Stimulated activated CD4-positive, alpha-beta T cell treated with anti-CD3 and anti-CD28 coated beads, Interleukin-15, amount 100 ng/mL, for 1 hour (primary cell): ENCODE results near the gene THADA.
"Not testable (repeated sequence)": the region's sequence is repeated elsewhere in the genome, so short reads cannot be mapped to it uniquely, and the experiment has no call there.

Experiments
- DNase-seq, 2 donors: peaks; one replicate each; pipeline ENCODE4 v3.0.0-alpha.2; 2020; ENCODE audit warnings: low read depth in 1 of 2, low spot score in 1 of 2

The THADA gene

DNA sequence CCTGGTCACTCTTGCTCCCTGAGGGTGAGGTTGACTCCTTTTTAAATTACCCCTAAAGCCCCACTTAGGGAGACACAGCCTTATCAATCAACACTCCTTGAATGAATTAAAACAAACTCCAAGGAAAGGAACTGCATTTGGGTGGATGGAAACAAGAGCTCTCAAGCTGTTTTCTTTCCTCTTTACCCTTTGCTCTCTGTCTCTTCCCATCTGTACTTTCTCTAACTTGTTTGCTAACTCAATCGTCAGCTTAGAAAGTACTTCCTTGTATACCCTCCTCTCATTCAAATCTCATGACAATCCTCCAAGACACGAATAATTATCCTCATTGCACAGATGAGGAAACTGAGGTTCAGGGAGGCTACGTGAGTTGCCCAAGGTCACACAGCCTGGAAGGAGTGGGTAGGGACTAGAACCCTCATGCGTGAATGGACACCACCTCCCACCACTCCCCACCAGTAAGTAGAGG, 402.2 kb downstream of the THADA start:
- no peak for DNase-seq

DNA sequence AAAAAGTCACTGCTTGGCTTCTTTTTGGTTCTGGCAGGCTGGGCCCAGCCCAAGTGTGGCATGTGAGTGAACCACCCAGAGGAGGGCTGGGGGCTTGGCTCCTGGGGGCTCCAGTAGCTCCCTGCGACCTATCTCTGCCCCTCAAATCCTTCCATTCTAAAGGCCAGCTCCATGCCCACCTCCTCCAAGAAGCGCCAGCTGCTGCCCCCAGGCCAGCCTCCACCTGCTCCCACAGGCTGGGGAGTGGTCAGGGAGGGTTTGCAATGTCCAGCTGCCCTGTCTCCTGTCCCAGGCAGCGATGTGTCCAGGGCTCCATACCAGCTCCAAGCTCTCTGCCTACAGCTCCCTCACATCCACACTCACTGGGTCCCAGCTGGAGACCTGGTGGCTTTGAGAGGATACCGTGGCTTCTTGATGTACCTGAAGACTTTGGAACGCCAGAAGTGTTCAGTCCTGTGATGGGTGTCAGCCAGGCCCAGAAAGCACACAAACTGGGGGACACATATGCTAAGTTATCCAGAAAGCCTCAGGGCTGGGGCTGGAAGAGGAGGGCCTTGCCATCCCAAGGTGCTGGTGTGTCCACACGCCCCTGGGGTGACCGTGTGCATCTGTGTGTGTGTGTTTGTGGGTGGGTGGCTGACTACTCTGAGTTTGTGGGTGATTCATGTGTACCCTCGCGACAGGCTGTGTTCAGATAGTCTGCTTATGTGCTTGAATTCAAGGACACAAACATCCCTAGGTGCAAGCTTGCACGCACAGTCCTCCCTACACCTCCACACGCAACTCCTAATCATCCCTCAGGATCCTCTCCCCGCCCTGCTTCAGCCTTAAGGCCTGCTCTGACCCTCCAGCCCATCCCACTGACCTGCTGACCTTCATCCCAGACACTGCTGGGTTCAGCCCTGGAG, 402.8 kb downstream of the THADA start:
- DNase-seq = no peak

DNA sequence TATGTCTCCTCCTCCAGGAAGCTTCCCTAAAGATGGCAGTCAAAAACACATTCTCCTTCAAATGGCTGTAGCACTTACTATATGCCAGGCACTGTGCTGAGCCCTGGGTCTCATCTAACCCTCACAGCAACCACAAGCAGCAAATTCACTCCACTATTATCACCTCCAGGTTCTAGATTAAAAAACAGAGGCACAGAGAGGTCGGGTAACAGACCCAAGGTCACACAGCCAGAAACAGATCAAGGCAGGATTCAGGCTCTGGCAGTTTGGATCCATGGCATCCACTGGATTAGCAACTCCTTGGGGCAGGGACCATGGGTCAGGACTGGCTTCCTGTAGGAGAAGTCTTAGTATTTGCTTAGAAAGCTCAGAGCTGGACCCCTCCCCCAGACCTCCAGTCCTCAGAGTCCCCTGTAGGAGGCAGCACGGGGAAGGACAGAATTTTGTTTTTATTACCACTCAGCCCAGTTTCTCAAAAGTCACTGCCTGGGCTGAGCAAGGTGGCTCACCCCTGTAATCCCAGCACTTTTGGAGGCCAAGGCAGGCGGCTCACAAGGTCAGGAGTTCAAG, 403.8 kb downstream of the THADA start:
- no peak for DNase-seq

DNA sequence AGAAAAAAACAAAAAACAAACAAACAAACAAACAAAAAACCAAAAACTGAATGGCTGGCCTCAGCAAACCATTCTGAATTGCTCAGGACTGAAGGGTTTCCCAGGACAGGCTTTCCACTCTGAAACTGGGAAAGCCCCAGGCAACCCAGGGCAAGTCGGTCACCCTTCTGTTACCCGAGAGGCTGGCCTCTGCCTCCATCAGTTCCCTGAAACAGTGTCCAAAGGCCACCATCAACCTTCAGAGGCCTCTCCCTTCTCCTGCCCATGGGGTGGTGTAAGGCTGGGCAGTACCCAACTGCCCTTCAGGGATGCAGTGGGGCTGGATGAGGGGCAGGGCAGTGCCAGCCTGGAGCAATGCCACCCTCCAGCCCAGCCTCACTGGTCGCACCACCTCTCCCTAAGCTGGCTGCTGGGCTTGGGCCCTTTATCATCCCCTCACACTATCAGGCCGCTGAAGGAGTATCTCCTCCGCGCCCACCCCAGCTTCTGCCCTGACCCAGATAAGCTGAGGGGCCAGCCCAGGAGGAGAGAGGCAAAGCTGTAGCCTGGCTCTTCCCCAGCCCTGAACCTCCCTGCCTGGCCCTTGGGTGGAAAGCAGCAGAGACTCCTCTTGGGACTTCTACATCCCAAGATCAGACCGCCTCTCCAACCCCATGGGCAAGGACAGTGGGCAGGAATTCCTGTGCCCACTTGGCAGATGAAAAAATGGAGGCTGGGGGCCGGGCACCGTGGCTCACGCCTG, 405.4 kb downstream of the THADA start:
- no peak for DNase-seq

DNA sequence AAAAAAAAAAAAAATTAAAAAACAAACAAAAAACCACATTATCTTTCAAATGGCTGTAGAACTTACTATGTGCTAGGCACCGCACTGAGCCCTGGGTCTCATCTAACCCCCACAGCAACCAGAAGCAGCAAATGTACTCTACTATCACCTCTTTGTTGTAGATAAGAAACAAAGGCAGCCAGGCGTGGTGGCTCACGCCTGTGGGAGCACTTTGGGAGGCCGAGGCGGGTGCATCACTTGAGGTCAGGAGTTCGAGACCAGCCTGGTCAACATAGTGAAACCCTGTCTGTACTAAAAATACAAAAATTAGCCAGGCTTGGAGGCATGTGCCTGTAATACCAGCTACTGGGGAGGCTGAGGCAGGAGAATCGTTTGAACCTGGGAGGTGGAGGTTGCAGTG, 406.0 kb downstream of the THADA start:
- DNase-seq = not testable (repeated sequence)

DNA sequence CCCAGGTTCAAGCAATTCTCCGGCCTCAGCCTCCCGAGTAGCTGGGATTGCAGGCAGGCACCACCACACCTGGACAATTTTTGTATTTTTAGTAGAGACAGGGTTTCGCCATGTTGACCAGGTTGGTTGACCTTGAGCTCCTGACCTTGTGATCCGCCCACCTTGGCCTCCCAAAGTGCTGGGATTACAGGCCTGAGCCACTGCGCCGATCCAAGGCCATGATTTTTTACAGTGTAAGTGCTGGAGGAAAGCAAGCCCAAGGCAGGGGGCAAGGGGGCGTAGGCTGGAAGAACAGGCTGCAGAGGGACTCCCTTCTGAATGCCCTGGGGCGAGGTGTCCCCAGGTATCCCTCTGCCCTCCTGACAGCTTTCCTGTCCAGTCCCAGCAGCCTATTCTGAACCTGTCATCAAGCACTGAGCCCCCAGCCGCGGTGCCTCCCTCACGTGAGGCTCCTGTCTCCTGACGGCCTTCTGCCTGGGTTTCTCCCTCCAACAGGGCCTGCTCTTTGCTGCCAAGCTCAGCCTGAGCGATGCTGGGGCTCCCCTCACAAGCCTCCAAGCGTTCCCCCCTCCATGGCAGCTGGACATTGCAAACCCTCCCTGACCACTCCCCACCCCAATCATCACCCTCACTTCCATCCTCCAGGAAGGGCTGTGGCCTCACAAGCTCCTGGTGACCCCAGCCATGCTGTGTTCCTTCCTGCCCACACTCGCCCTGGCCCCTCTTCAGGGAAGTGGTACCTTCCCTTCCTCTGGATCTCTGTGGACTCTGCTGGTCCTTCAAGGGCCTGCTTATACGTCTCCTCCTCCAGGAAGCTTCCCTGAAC, 407.1 kb downstream of the THADA start:
- DNase-seq = no peak

DNA sequence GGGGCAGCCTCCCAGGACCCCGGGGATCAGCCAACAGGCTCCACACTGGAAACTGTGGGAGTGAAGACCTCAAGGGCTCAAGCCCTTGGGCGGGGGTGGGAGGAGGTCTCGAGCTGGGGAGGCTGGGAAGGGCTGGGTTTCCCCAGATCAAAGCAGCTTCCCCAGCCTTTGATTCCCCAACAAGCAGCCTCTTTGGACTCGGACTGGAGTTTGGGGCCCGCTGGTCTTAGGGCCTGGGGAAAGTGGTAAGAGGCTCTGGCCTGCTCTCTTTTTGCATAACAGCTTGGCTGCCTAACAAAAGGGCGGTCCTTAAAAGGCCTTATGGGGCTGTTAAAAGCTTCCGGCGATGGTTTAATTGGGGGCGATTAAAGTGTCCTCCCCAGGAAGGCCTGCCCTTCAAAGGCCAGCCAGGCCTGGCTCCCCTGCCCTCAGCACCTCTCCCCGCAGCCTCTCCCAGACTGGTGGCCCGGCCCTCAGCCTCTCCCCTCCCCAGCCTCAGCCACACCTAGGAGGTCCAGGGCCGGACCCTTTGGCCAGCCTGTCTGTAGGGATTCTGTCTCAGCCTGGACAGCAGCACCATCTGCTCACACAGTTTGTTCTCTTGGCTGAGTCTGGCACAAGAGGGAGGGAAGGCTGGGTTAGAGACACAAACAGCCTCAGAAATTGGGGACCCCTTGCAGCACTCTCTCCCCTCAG, 409.0 kb downstream of the THADA start:
- no peak for DNase-seq

DNA sequence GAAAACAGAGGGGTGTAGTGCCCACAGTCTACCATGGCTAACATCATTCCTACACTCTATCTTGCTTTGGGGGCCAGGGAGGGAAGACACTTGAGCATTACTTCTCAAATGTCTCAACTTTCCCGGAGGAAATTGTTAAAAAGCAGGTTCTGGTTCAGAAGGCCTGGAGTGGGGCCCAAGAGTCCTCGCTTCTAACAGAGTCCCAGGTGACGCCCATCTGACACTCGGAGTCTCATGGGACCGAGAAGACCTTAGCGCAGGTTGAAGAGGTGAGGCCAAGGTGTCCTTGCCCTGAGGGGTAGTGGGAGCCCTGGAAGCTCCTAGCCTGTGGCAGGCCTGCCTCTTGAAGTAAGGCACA, 409.5 kb downstream of the THADA start:
- DNase-seq = no peak

DNA sequence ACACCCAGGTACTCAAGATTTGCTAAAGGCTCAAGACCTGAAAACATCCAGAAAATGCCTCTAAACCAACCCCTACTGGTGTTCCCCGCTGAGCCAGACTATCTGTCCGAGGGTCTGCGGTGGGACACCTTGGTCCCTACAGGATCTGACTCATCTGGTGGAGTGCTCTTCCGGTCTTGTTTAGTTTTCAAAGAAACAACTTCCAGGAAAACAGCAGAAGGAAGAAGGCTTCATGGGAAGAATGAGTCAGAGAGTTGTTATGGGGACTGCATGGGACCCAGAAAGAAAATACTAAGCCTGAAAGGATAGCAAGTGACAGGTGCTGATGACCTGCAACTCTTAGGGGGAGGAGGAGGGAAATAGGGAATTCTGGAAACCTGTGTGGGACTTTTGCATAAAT, 410.7 kb downstream of the THADA start:
- DNase-seq = no peak

DNA sequence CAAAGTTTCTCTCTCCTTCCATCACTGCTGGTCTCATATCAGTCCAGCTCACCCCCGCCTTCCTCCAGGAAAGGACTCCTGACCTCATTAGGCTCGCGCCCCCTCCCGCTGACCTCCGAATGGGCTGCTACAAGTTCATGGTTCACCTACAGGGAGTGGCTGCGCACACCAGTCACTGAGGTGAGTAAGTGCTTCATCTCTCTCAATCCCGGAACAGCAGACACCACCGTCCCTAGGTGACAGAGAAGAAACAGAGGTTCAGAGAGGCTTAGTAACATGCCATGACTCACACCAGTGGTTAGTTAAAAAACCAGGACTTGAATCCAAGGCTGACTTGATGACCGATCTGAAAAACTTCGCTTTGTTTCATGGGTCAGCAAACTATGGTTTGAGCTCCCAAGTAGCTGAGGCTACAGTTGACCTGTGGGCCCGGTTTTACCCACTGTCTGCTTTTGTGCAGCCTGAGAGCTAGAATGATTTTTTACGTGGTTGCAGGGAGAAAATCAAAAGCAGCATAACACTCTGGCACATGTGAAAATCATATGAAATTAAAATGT, 411.4 kb downstream of the THADA start:
- DNase-seq = no peak

DNA sequence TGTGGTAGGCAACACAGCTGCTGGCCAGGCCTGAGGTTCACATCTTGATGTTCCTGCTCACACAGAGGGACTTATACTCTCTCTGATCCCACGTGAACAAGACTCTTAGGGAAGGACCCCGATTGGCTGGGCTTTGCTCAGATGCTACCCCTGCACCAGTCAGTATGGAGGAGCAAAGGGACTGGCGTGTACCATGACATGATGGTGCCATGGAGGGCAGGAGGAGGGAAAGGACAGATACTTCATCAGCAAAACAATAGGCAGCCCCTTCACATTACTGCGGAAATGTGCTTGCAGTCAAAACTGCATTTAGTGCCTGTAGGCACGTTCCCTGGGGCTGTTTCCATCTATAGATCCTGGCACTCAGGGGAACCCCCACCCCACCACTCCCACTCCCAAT, 412.1 kb downstream of the THADA start:
- no peak for DNase-seq

DNA sequence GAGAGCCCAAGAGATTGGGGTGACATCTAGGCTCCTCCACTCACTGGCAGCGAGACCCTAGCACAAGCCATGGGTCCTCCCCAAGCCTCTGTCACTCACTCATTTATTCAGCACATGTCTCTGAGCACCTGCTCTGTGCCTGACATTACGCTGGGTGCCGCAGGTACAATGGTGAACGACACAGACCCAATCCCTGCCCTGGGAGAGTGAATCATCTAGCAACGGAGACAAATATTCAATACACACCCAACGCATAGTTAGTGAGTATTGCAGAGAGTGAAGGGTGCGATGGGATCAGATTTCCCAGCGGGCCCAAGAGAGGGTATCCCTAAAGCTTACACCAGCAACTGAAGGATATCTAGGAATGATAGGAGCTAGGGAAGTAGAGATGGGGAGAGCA, 414.9 kb downstream of the THADA start:
- no peak for DNase-seq
